GM12878 (cell line): Measurements from ENCODE around the gene CIAPIN1. TPM values are rescaled to one million over a fixed set of nuclear protein-coding genes. Genes with fewer than 3 reads are reported as not detected.

Experiments used
- ATAC-seq: fragments of 200-7000 bp; cut with Tn5 transposase; 3 replicates; pipeline ENCODE4 v1.9.1; 2020; ENCODE audit warnings: mild to moderate bottlenecking, moderate library complexity
- BruUV-seq: library from RNA; stranded (reverse); fragments of 400-500 nt; replicated peaks from 2 replicates; lab custom pipeline; 2021; lab: Mats Ljungman, UMichigan
- CTCF ChIA-PET: fragments of 300-600 bp; sonication (Branson Sonifier 250); formaldehyde crosslinking; extraction: SDS; loops from one replicate; lab custom pipeline; 2021; ENCODE audit warnings: inconsistent platforms; lab: Yijun Ruan, JAX
- POLR2A ChIA-PET: fragments of 350-600 bp; formaldehyde crosslinking; extraction: SDS; loops from one replicate; lab custom pipeline; 2021; ENCODE audit warnings: inconsistent platforms; lab: Charles Lee
- RAD21 ChIA-PET: fragments of 300-600 bp; sonication (Branson Sonifier 250); formaldehyde crosslinking; loops from one replicate; lab custom pipeline; 2023; ENCODE audit warnings: antibody characterized with exemption; ENCODE audit not compliant: unreplicated experiment; lab: Charles Lee
- SMC1A ChIA-PET: fragments of 300-600 bp; sonication (Branson Sonifier 250); formaldehyde crosslinking; loops from one replicate; lab custom pipeline; 2023; ENCODE audit not compliant: unreplicated experiment, uncharacterized antibody; lab: Charles Lee
- DNase-seq: peaks from one replicate; pipeline ENCODE4 v3.0.0-alpha.2; 2011; ENCODE audit warnings: low read depth, low spot score
- FAIRE-seq: peaks from 3 replicates; lab custom pipeline; 2011; peaks lifted over from hg19 to GRCh38; lab: Jason Lieb, UNC
- H2AFZ ChIP-seq: 2 replicates; pipeline ENCODE4 v1.6.0; 2011; ENCODE audit warnings: low read depth, low read length, control low read depth; ENCODE audit not compliant: control insufficient read depth
- H3K27ac ChIP-seq: 2 replicates; pipeline ENCODE4 v1.5.1; 2011; ENCODE audit warnings: control low read depth; ENCODE audit not compliant: control insufficient read depth, insufficient read depth
- H3K27me3 ChIP-seq, 2 experiments: replicated peaks in 1 of 2; 2 replicates each; pipeline versions ENCODE4 v1.6.0 to v1.6.1; 2011; ENCODE audit warnings: low read length in 1 of 2; ENCODE audit not compliant: control insufficient read depth in 2 of 2, insufficient read depth in 2 of 2
- H3K36me3 ChIP-seq, 2 experiments: 2 replicates each; pipeline ENCODE4 v1.5.1; 2011; ENCODE audit warnings: low read length in 1 of 2; ENCODE audit not compliant: control insufficient read depth in 2 of 2, insufficient read depth in 2 of 2
- H3K4me1 ChIP-seq: 2 replicates; pipeline ENCODE4 v1.6.1; 2011; ENCODE audit warnings: mild to moderate bottlenecking, low read length, moderate library complexity, mixed read lengths; ENCODE audit not compliant: control insufficient read depth, insufficient read depth
- H3K4me2 ChIP-seq: 2 replicates; pipeline ENCODE4 v1.6.0; 2011; ENCODE audit warnings: control low read depth; ENCODE audit not compliant: control insufficient read depth, insufficient read depth
- H3K4me3 ChIP-seq: fragments of 200-600 bp; sonication (generic); 2 replicates; pipeline ENCODE4 v1.5.1; 2016
- H3K79me2 ChIP-seq: 2 replicates; pipeline ENCODE4 v1.6.0; 2011; ENCODE audit warnings: low read length; ENCODE audit not compliant: control insufficient read depth, insufficient read depth
- H3K9ac ChIP-seq: 2 replicates; pipeline ENCODE4 v1.8.0; 2011; ENCODE audit warnings: low read length, control low read depth, mixed read lengths; ENCODE audit not compliant: control insufficient read depth, insufficient read depth
- H3K9me3 ChIP-seq: replicated peaks from 3 replicates; pipeline ENCODE4 v1.5.1; 2011; ENCODE audit warnings: mild to moderate bottlenecking, low read length; ENCODE audit not compliant: control insufficient read depth, insufficient read depth
- H4K20me1 ChIP-seq: 2 replicates; pipeline ENCODE4 v1.6.0; 2011; ENCODE audit not compliant: control insufficient read depth, insufficient read depth
- FOXM1 ChIP-seq: IDR thresholded peaks from 2 replicates; pipeline ENCODE4 v1.6.1; 2012; ENCODE audit warnings: low read depth, mild to moderate bottlenecking, inconsistent platforms, low read length, moderate library complexity
- IRF4 ChIP-seq: IDR thresholded peaks from 2 replicates; pipeline ENCODE4 v1.6.1; 2011; ENCODE audit warnings: low read depth, low read length
- NBN ChIP-seq: fragments of 450-650 bp; IDR thresholded peaks from 2 replicates; pipeline ENCODE4 v1.6.1; 2016
- NFIC ChIP-seq: IDR thresholded peaks from 2 replicates; pipeline ENCODE4 v1.6.1; 2012; ENCODE audit warnings: low read depth, mild to moderate bottlenecking, inconsistent platforms, low read length, moderate library complexity
- NFYA ChIP-seq: IDR thresholded peaks from 2 replicates; pipeline ENCODE4 v1.6.1; 2011; ENCODE audit warnings: low read depth, mild to moderate bottlenecking, low read length, improper control_type of control experiment, borderline replicate concordance
- SMAD5 ChIP-seq: IDR thresholded peaks from 2 replicates; pipeline ENCODE4 v1.6.1; 2016; ENCODE audit warnings: antibody characterized with exemption, low read depth
- WGBS: methylation state at CpG from one replicate; pipeline ENCODE4 v1.1.6; 2016; ENCODE audit warnings: low lambda C conversion rate; ENCODE audit not compliant: insufficient replicate concordance, insufficient coverage; ENCODE audit errors: missing lambda C conversion rate; 5-methylcytosine and 5-hydroxymethylcytosine counted together
- in situ Hi-C: fragments of 300-500 bp; cut with MboI; formaldehyde crosslinking; loops from 9 replicates; pipeline ENCODE4 v1.14.3; 2018; ENCODE audit warnings: mixed read lengths
- intact Hi-C: fragments of 100-400 bp; cut with micrococcal nuclease; formaldehyde crosslinking; loops from one replicate; pipeline ENCODE4 v1.14.2; 2022; ENCODE audit not compliant: unreplicated experiment
- polyA plus RNA-seq, 11 experiments: library from polyadenylated mRNA; depleted of rRNA in 4 of 11; unstranded in 6 of 11; stranded (reverse) in 5 of 11; fragments of >200 nt; fragmentation: Nextera tagmentation in 4 of 11; fragmentation: Illumina TruSeq in 1 of 11; extraction: Ambion mirVana in 4 of 11; extraction: Trizol in 1 of 11; gene quantifications; 1 replicate in 1 of 11; 2 replicates in 10 of 11; pipeline versions ENCODE4 v1.2.1 to v1.2.3, GENCODE V29; 2011 to 2016; ENCODE audit warnings: inconsistent platforms in 2 of 11, missing spikeins in 2 of 11, low read depth in 1 of 11
- total RNA-seq, 4 experiments: library from RNA; depleted of rRNA in 3 of 4; stranded (reverse); fragments of >200 nt in 3 of 4; fragmentation: Illumina TruSeq in 1 of 4; extraction: Trizol in 1 of 4; gene quantifications; 2 replicates each; pipeline versions ENCODE4 v1.2.1 to v1.2.3, GENCODE V29; 2013 to 2021
- TF ChIP-seq, protein P1 (sequence below): IDR thresholded peaks from 2 replicates; pipeline ENCODE4 v1.6.1; 2012; ENCODE audit warnings: low read depth, low read length, improper control_type of control experiment

The CIAPIN1 gene
- total and polyA plus RNA-seq, 10 of the 15 experiments (the other 5 are each of a cell fraction or from before 2014, with no cell fraction given), result 46.2 to 150 (median 54.3) TPM

DNA sequence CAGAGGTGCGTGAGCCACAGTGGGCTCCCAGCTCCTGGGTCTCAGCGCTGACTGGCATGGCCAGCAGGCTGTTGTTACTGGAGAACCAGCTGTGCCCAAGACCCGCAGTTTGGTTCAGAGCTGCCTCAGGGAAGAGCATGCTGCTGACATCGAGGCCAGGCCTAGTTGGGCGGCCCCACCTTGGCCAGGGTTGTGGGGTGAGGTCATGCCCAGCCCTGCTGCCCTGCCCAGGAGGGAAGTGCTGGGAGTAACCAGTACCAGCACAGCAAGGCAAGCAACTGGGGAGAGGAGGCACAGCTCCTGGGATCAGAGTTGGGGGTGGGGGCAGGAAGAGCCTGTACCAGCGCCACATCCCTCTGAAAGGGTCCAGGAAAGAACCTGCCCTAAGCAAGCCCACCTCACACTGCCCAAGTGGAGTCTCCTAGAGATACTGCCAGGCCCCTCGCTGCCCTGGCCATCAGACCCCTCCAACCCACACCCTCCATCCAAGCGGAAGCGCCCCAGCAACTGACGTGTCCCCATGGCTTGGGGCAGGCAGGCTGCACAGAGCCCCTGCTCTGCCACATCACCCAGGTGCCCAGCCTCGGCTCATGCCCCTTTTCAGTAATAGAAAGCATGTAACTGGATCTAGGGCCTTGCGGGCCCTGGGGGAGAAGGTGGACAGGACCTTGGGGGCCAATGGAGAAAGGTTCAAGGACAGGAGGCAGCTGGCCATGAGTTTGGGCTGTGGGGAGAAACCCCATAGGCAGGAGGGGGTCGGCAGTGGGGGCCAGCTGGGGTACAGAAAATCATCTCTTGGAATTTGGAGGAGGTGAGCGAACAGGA, 38.1 kb upstream of the CIAPIN1 start:
- Histone ChIP-seq H2AFZ (no peak overlapping the region), H3K27me3 (peaks cover 0 to 2% of the 10 kb centered on the region in 2 experiments; a peak in 1 of 4 replicates), H3K36me3 (no peaks in the 10 kb centered on the region), H3K79me2 (no peaks in the 10 kb centered on the region)
- POLR2A ChIA-PET, result interaction anchor here (1.4 kb wide), 1 partner anchor 38 kb away, joined by 6 read pairs; no protein-coding TSS in a partner anchor
- intact Hi-C loops (no loop called here), in situ Hi-C loops (no loop called here)
- WGBS, result 77% methylated on average over 12 of the region's 14 CpGs
- RAD21 ChIA-PET, result interaction anchor here (2.4 kb wide), 2 partner anchors 35 to 52 kb away, joined by 9 to 16 read pairs; partner anchors contain the start of gene CCDC102A
- CTCF ChIA-PET, result interaction anchor here (1.9 to 4.1 kb wide), 3 partner anchors 23 to 35 kb away, joined by 4 to 25 read pairs (median 7); partner anchors contain the start of gene POLR2C
- TF ChIP-seq NBN (no peak), FOXM1 (no peak), IRF4 (no peak), SMAD5 (no peak), NFYA (no peak), NFIC (no peak)
- TF ChIP-seq, protein P1, sequence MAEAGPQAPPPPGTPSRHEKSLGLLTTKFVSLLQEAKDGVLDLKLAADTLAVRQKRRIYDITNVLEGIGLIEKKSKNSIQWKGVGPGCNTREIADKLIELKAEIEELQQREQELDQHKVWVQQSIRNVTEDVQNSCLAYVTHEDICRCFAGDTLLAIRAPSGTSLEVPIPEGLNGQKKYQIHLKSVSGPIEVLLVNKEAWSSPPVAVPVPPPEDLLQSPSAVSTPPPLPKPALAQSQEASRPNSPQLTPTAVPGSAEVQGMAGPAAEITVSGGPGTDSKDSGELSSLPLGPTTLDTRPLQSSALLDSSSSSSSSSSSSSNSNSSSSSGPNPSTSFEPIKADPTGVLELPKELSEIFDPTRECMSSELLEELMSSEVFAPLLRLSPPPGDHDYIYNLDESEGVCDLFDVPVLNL, result no peak
- TF ChIP-seq, all 136 proteins: peak for 0
- Histone ChIP-seq H3K4me2 (peak overlapping the region; percentile 95), H3K9me3 (no peaks in the 10 kb centered on the region; the same call in 2 of the 3 replicates), H3K27ac (no peak overlapping the region), H3K9ac (no peak overlapping the region; the same call in 1 of the 2 replicates), H3K4me1 (peaks cover 15% of the 10 kb centered on the region), H3K4me3 (peak overlapping the region; percentile 60; the same call in 1 of the 2 replicates), H4K20me1 (no peaks in the 10 kb centered on the region)
- SMC1A ChIA-PET, result interaction anchor here (3.5 kb wide), 1 partner anchor 52 kb away, joined by 17 read pairs; the partner anchor contains the start of gene CCDC102A
- no peak for FAIRE-seq
- BruUV-seq, result TSS peak; percentile 37
- no peak for DNase-seq
- ATAC-seq, result no peak
